Neural cell (in vitro differentiated cells): ENCODE data around the gene CXCL13.
"Not testable (repeated sequence)": the region's sequence is repeated elsewhere in the genome, so short reads cannot be mapped to it uniquely, and the experiment has no call there.

Experiments
- CTCF ChIP-seq: fragments of 450-650 bp; IDR thresholded peaks from 2 replicates; pipeline ENCODE4 v1.5.1; 2014; ENCODE audit warnings: antibody characterized with exemption, mild to moderate bottlenecking, moderate library complexity; ENCODE audit not compliant: poor library complexity, severe bottlenecking
- EP300 ChIP-seq: fragments of 450-650 bp; conservative IDR thresholded peaks from 2 replicates; pipeline ENCODE4 v1.6.1; 2014; ENCODE audit warnings: antibody characterized with exemption, mild to moderate bottlenecking, moderate library complexity; ENCODE audit not compliant: poor library complexity, severe bottlenecking
- EZH2 ChIP-seq: fragments of 200-600, 300-800 bp; shearing (Covaris generic), sonication (generic); IDR thresholded peaks from 2 replicates; pipeline ENCODE4 v1.6.1; 2014; ENCODE audit warnings: antibody characterized with exemption, low read length, borderline replicate concordance, mild to moderate bottlenecking; ENCODE audit not compliant: insufficient read depth, poor library complexity, severe bottlenecking
- MXI1 ChIP-seq: fragments of 450-650 bp; conservative IDR thresholded peaks from 2 replicates; pipeline ENCODE4 v1.6.1; 2014; ENCODE audit warnings: antibody characterized with exemption, mild to moderate bottlenecking; ENCODE audit not compliant: poor library complexity, severe bottlenecking
- POLR2AphosphoS5 ChIP-seq: IDR thresholded peaks from 2 replicates; pipeline ENCODE4 v1.6.1; 2012
- RAD21 ChIP-seq: fragments of 450-650 bp; conservative IDR thresholded peaks from 2 replicates; pipeline ENCODE4 v1.6.1; 2014; ENCODE audit warnings: antibody characterized with exemption, mild to moderate bottlenecking, moderate library complexity
- SMC3 ChIP-seq: fragments of 450-650 bp; conservative IDR thresholded peaks from 2 replicates; pipeline ENCODE4 v1.6.1; 2014; ENCODE audit warnings: antibody characterized with exemption, mild to moderate bottlenecking, moderate library complexity; ENCODE audit not compliant: poor library complexity
- TAF1 ChIP-seq: IDR thresholded peaks from 2 replicates; pipeline ENCODE4 v1.6.1; 2012; ENCODE audit warnings: low read depth
- TF ChIP-seq, protein P1 (sequence below): IDR thresholded peaks from 2 replicates; pipeline ENCODE4 v1.6.1; 2012; ENCODE audit warnings: borderline replicate concordance

DNA sequence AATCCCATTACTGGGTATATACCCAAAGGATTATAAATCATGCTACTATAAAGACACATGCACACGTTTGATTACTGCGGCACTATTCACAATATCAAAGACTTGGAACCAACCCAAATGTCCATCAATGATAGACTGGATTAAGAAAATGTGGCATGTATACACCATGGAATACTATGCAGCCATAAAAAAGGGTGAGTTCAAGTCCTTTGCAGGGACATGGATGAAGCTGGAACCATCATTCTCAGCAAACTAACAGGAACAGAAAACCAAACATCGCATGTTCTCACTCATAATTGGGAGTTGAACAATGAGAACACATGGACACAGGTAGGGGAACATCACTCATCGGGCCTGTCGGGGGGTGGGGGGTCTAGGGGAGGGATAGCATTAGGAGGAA, 54.7 kb downstream of the CXCL13 start:
- not testable (repeated sequence) for TF ChIP-seq CTCF, EZH2, EP300, POLR2AphosphoS5, RAD21, SMC3, TAF1, MXI1
- TF ChIP-seq, protein P1, sequence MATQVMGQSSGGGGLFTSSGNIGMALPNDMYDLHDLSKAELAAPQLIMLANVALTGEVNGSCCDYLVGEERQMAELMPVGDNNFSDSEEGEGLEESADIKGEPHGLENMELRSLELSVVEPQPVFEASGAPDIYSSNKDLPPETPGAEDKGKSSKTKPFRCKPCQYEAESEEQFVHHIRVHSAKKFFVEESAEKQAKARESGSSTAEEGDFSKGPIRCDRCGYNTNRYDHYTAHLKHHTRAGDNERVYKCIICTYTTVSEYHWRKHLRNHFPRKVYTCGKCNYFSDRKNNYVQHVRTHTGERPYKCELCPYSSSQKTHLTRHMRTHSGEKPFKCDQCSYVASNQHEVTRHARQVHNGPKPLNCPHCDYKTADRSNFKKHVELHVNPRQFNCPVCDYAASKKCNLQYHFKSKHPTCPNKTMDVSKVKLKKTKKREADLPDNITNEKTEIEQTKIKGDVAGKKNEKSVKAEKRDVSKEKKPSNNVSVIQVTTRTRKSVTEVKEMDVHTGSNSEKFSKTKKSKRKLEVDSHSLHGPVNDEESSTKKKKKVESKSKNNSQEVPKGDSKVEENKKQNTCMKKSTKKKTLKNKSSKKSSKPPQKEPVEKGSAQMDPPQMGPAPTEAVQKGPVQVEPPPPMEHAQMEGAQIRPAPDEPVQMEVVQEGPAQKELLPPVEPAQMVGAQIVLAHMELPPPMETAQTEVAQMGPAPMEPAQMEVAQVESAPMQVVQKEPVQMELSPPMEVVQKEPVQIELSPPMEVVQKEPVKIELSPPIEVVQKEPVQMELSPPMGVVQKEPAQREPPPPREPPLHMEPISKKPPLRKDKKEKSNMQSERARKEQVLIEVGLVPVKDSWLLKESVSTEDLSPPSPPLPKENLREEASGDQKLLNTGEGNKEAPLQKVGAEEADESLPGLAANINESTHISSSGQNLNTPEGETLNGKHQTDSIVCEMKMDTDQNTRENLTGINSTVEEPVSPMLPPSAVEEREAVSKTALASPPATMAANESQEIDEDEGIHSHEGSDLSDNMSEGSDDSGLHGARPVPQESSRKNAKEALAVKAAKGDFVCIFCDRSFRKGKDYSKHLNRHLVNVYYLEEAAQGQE = not testable (repeated sequence)
